Activated T-cell treated with anti-CD3 and anti-CD28 coated beads, Interleukin-2, amount 50 U/mL, for 1 hour (primary cell): ENCODE measurements around the gene C13orf46.

Experiments
- DNase-seq: peaks from one replicate; pipeline ENCODE4 v3.0.0-alpha.2; 2020

The C13orf46 gene

DNA sequence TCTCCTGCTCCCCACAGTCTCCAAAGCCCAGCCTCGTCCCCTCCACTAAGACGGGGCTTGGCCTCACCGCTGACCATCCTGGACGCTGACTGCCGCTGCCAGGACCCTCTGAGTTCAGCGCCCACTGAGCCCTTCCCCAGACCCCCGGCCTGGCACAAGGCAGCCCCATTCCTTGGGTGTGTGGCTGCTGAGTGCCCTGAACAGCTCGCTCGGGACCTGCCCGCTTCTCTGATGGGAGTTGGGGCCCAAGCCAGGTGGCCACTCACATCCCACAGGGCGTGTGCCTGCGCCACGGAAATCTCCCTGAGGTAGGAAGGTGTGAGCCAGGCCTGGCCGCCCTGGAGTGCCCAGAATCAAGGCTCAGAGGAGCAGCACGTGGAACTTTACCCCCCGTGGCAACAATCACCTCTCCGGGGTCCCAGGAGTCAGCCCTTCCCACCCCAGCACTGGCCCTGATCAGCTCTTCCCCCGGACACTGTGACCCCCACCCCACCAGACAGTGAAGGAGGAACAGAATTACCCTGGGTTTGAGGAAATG is 20.8 kb downstream of the C13orf46 start:
- DNase-seq = no peak

DNA sequence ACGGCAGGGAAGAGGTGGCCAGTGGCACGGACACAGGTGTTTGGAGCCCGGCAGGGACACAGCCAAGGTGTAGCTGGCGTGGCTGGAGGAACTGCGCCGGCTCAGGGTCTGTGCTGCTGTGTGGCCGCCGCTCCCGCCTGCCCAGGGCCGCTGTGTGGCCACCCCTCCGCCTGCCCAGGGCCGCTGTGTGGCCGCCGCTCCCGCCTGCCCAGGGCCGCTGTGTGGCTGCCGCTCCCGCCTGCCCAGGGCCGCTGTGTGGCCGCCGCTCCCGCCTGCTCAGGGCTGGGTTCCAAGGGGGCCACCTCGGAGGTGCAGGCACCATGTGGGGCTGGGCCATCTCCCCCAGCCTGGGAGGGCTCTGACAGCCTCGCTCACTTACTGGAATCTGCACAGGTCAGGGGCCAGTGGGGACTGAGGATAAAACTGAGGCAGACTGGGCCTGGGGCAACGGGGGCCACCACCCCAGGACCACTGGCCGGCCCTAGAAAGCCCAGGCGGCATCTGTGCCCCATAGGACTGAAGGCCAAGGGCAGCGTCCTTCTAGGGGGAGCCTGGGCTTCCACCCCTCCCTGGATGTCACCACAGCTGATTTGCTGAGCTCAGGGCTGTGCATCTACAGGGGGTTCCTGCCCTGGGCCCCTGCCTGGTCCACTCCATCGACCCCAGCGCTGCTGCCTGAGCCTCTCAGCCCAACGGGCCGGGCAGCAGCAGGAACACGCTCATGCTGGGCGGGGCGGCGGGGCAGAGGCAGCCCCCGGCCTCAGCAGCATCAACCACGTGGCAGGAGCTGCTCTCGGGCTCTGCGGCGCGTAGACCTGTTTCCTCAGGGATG is 21.5 kb downstream of the C13orf46 start:
- no peak for DNase-seq

DNA sequence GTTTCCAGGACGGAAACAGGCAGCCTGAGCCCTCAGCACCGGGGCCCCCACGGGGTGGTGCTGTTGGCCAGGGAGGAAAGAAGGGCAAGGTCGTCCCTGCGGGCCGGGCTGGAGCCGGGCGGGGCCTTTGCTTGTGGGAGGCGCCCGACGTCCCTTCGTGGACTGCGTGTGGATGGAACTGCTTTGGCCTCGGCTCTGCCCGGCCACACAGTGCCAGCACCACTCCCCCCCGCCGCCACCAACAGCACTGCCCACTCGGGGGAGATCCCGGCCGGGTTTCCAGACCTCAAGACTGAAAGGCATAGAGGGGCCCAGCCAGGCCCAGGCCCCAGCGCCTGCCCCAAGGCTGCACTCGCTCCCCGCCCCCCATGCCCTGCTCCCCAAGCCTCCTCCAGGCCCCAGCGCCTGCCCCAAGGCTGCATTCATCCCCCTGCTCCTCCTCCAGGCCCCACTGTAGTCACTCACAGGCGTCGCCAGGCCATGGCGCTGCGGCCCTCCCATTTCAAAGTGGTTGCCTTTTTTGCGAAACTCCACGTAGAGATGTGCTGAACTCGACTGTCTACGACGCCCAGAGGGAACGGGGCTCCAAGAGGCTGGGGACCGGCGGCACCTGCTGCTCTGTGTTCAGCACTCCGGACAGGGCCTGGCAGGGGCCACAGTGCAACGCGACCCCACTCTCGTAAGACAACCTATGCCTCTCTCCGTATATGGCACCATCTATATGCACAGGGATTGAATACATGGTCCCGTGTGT is 22.5 kb downstream of the C13orf46 start:
- peak; percentile 53 for DNase-seq

DNA sequence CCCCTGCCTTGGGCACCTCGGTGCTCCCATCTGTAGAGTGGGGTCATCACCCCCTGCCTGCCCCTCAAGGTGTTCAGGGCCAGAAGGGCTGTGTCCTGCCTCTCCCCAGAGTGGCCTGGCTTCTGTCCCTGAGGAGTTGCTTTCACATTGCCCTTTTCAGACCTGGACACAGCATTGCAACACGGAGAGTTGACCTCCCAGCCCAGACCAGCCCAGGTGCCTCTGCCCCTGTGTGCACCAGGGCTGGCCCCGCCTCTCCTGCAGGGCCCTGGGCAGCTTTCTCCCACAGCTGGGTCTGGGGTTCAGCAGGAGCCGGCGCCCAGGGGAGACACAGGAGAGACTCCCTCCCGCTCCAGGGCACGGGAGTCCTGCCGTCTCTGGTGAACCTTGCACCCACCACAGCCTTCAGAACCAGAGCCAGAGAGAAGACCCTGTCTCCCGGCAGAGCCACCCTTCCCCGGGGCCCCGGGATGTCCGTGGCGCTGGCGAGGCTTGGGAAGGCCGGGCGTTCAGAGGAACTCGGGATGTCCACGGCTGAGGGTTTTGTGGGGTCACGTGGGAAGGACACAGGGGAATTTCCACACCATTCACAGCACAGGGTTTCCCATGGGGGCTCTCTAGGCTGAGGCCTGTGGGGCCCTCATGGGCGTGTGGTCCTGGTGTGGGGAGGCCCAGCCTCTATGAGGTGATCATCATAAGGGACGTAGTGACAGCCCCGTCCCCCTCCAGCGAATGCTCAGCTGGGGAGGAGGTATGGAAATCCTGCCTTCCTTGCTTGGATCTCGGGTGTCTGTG is 23.2 kb downstream of the C13orf46 start:
- DNase-seq = no peak

DNA sequence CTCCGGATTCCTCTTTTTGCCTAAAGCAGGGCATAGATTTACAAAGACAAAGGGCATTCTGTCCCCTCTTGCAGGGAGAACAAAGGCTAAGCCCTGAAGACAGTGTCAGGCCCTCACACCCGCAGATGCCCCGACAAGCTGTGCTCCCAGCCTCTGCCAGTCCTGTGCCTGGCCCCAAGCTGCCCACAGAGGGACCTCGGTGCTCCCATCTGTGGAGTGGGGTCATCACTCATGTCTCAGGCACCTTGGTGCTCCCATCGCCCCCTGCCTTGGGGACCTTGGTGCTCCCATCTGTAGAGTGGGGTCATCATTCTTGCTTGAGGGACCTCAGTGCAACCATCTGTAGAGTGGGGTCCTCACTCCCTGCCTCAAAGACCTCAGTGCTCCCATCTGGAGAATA is 24.3 kb downstream of the C13orf46 start:
- no peak for DNase-seq

DNA sequence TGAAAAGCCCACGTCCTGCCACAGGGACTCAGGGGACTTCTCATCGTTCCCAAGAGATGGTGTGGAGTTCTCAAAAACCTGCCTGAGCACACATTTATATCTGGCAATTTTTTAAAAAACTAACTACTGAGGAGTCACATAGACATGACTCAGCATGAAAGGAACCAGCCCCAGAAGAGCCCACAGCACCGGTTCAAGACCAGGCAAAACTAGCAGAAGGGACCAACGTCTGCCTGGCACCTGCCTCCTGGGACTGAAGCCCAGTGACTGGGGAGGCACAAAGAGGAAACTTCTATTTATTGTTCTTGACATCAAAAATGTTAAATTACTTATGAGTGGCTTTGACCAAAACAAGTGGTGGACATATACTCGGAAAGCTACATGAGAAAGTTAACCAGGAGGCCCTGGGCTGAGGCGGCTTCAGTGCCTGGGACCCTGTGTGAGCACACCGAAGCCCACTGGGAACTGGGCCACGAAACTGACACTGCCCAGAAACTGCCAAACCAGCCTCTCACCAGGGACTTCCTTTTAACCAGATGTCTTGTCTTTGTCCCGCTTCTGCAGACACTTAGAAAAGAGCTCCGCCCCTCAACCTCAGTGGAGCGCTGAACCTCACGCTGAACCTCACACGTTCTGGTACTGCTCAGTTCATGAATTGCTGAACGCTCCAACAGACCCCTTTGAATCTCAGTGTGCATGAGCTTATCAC is 25.7 kb downstream of the C13orf46 start:
- DNase-seq = no peak

DNA sequence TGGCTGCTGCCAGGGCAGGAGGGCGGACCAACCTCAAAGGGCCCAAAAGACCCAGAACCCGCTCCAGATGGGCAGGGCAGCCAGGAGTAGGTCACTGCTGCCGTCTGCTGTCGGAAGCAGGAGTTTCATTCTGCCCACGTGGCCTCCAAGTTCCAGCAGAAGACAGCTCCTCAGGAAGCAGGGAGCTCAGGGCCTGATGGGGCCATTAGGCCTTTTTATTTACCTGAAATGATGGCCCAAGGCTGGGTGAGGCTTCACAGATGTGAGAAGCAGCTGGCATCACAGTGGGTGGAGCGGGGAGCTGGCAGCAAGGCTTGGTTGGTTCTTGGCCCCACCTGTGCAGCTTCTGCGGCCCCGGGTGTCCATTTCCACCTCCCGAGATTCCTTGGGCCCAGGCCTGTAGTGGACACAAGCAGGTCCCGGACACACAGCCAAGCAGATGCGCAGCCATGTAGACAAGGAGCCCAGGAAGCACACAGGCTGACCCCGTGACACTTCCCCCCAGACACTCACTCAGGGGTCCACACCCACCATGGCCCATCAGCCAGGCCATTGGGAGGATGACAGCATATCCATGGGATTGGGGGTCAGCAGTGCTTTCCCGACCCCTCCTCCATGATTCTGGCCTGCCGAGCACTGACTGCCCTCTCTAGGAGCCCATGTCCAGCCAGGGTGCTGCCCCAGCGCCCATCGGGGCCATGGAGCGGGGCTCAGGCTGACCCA is 26.4 kb downstream of the C13orf46 start:
- DNase-seq = no peak

DNA sequence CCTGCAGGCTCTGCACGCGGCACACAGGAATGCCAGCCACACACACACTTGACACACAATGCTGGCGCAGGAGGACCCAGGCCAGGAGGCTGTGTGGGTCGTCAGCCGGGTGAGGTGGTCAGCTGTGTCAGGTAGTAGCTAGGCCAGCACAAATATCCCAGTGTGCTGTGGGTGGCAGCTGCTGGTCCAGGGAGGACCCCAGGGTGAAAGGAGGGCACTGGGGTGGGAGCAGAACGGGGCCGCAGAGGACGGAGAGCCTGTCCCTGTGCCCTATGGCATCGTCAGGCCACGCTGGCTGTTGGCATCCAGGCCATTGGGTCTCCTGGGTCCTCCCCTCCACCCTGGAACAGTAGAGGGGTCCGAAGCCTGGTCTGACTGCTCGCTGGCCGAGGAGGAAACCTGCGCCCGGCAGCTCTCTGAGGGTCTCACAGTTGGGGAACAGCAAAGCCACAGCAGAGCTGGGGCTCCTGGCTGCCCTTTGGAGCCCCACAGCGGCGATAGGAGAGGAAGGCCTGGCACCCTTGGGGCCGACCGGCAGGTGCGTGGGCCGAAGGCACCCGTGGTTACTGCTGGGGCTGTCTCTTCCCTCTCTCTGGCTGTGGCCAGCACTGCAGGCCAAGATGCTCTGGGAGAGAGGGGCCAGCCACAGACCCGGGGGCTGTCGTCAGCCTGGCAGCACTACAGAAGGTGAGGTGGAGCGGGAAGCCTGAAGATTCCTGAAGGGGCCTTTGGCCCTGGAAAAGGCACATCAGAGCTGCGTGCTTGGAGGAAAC is 27.3 kb downstream of the C13orf46 start:
- DNase-seq = no peak

DNA sequence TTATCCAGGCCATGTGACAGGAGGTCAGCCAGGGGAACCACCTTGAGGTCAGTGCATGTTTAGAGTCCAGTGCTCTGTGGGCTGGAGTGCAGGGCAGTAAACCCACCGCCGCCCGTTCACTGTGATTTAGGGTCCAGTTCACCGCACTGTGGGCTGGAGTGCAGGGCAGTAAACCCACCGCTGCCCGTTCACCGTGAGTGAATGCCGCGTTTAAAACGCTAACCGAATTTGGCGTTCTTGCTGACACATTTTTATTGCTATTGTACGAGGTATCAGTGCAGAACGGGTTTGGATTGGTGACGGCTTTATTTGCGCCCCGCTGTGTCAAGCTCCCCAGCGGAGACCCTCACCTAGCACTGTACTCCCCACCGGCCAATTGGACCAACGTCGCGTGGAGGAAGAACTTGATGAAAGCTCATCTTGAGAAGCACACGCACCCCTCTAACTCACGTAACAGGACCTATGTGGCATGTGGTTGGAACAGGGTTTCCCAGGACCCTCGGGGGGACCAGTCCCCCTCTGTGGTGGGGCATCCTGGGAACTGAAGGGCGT is 27.9 kb downstream of the C13orf46 start:
- no peak for DNase-seq

DNA sequence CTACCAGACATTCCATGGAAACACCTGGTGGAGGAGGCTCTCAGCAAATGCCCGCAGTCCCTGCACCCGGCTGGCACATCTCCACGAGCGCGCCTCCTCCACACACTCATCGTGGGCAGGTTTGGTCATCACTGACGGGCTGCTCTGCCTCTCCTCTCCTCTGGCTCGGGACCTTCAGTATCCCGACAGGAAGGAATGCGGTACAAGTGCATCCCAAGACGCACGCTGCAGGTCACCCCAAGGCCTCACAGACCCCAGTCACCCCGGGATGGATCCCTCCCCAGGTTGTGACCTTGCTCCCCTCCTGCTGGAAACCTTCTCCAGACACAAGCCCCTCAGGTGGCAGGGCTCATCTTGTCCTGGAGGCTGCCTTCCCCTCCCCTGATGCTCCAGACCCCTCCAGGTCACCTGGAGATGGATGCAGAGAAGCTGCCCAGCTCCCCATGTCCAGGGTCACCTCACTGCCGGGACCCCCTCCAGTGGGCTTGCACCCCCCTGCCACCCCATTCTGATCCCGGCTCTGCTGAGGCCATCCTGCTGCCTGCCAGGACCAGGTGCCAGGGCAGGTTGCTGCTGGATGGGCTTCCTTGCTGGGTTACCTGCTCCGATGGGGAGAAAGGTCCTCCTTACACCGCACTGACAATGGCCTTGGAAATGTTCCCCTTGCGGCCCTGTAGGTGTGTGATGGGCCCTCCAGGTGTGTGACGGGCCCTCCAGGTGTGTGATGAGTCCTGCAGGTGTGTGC is 29.9 kb downstream of the C13orf46 start:
- no peak for DNase-seq

DNA sequence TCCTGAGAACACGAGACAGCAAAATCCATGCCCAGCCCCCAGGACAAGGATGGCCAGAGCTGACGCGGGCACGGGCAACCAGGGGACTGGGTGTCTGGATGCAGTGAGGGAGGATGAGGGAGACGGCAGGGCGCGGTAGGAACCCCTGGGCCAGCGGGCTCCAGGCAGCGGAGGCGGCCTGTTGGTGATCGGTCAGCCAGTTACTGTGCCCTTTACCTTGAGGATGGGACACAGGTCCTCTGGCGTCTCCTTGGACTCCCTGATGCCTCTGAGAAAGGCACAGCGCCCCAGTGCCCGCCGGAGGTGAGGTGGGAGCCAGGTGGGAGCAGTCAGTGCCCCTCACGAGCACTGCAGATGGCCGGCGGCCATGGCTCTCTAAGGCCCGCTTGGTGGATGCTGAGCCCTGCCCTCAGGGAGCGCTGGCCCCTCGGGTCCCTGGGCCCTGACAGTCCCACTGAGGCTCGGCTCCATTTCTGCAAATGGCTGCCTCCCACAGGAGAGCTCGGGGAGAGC is 31.2 kb downstream of the C13orf46 start:
- no peak for DNase-seq

DNA sequence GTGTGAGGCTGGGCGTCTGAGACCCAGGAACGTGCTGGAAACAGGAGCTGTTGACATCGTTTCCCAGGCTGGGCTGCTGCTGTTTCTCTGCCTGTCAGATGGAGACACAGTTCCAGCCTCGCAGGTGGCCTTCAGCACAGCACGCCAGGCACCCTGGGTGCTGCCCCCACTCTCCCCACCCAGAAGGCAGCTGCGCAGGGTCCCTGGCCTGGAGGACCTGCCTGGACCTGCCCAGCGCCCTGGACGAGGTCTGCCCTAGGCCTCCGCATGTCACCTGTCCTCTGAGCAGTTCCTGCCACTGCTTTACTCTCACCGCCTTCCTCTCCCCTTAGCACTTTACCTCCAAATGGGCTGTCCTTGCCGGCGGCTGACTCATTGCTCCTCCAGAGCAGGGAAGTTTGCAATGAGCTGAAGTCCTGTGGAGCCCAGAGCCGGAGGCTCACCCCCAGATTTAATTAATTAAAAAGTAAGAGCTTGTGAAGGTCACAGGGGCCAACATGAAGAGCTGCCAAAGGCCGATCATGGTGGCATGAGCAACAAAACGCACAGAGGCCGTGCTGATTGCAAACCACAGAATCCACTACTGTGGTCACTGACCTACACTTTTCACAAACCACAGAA is 32.2 kb downstream of the C13orf46 start:
- DNase-seq = no peak

DNA sequence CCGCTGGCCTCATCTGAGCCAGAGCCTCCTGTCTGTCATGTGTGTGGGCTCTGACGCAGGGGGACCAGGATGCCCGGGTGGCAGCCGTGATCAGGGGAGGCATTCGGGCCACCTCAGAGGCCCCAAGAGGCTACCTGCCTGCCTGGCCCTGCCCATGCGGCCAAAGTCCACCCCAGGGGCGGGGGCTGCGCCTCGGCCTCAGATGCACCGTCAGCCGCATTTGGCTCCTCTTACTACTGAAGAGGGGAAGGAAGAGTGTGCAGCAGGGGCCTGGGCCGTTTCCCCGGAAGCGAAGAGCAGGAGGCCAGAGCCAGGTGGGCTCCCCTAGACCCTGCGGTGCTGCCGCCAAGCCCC is 34.0 kb downstream of the C13orf46 start:
- DNase-seq = no peak

DNA sequence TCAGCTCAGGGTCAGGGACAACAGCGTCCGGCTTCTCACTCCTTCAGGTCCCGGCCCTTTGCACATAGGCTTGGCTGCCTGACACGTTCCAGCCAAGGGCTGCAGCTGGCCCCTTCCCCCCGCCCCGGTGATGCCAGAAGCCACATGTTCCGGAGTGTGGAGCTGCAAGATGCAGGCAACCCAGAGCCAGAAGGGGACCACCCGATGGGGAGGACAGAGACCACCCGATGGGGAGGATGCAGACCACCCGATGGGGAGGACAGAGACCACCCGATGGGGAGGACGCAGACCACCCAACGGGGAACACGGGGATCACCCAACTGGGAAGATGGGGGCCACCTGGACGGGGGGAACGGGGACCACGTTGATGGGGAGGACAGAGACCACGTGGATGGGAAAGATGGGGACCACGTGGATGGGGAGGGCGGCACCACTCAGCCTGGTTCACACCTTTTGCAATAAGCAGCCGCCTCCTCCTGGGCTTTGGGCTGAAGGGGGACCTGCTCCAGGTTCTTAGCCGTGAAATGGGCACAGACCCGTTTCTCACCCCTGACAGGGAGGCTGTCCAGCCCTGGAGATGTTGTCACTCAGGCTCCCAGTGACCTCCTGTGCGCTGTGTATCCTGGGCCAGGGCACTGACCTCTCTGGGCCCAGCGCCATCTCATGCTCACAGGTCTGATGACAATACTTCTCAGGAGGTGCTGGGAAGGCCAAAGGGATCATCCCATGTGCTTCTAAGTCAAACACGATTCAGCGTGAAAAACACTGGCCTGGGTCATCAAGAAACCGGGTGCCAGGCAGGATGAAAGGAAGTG is 34.5 kb downstream of the C13orf46 start:
- no peak for DNase-seq

DNA sequence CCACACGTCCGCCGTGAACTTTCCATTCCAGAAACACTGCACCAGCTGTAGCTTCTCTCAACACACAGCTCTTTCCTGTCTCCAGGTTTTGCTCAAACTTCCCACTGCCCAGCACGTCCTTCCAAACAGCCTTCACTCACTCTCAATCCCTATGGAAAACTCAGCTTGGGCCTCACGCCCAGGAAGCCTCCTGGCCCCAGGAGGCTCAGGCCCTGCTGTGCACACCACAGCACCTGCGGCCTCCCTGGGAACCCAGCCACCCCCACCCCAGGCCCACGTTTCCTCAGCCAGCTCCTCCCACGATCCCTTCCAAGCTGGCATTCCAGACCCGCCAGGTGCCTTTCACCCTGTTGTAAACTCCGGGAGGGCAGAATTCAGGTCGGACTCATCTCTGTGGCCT is 35.2 kb downstream of the C13orf46 start:
- DNase-seq = no peak

DNA sequence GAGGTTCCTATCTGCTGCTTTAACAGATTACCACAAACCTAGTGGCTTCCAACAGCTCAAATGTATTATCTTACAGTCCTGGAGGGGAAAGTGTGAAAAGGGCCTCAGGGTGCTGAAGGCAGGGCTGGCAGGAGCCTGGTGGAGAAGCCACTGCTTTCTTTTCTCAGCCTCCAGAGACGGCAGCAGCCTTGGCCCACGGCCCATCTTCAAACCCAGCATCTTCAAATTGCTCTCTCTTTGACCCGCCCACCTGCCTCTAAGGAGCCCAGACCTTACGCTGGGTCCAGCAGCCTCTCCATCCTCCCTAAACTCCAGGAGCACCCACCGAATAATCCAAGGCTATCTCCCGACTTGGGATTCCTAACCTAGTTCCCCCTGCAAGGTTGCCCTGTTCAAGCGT is 35.6 kb downstream of the C13orf46 start:
- DNase-seq = no peak

DNA sequence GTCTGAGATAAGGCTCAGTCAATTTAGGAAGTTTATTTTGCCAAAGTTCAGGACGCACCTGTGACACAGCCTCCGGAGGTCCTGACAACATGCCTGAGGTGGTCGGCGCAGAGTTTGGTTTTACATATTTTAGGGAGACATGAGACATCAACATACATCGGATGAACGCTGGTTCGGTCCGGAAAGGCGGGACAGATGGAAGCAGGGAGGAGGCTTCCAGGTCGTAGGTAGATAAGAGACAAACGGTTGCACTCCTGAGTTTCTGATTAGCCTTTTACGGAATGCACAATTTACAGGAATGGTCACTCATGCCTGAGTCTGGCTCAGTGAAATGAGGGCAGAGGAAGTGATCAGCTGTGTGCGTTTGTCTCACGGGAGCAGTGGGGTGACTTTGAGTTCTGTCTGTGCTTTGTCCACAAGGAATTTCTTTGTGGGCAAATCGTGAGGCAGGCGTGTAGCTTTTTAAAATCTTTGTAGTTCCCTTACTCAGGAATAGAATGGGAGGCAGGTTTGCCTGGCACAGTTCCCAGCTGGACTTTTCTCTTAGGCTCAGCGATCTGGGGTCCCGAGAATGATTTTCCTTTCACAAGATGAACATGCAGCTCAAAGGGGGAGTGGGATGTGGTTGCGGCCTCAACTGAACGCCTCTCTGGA is 36.2 kb downstream of the C13orf46 start:
- no peak for DNase-seq

DNA sequence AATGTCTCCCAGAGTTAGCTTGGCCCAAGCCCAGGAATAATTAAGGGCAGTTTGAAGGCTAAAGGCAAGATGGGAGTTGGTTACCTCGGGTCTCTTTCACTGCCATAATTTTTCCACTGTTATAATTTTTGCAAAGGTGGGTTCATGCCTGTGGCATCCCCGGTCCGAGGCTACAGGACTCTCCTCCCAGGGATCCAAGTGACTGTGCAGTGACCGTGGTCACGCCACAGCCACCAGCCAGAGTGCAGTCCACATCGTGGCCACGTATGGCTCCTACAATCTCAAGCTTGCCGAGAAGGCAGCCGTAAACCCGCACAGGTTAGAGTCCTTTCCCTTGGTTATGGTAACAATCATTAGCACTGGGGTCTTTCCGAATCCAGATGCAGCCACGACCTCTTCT is 36.8 kb downstream of the C13orf46 start:
- no peak for DNase-seq
